Central memory CD8-positive, alpha-beta T cell (primary cell): ENCODE data around the gene DUOX1.
"Not testable (repeated sequence)": the region's sequence is repeated elsewhere in the genome, so short reads cannot be mapped to it uniquely, and the experiment has no call there.

Experiments used
- ATAC-seq: fragments of 150-1000 bp; cut with Tn5 transposase; replicated peaks from 2 replicates; pipeline ENCODE4 v1.10.0; 2022; ENCODE audit warnings: mild to moderate bottlenecking, moderate FRiP score, moderate number of reproducible peaks; ENCODE audit not compliant: poor library complexity, severe bottlenecking; ENCODE audit errors: extremely low read depth
- DNase-seq, 2 donors: peaks; one replicate each; pipeline ENCODE4 v3.0.0; 2021; ENCODE audit warnings: low spot score in 2 of 2
- H3K27ac Mint-ChIP-seq: one replicate; pipeline ENCODE4 v1.8.0; 2022; ENCODE audit warnings: low read depth, mild to moderate bottlenecking, moderate library complexity, mixed read lengths
- H3K27me3 Mint-ChIP-seq: one replicate; pipeline ENCODE4 v1.8.0; 2022; ENCODE audit warnings: mixed read lengths
- H3K36me3 Mint-ChIP-seq: one replicate; pipeline ENCODE4 v1.8.0; 2022; ENCODE audit warnings: mild to moderate bottlenecking, moderate library complexity, mixed read lengths; ENCODE audit not compliant: insufficient read depth
- H3K4me1 Mint-ChIP-seq: one replicate; pipeline ENCODE4 v1.8.0; 2022; ENCODE audit warnings: mixed read lengths
- H3K4me3 Mint-ChIP-seq: one replicate; pipeline ENCODE4 v1.8.0; 2022; ENCODE audit warnings: mild to moderate bottlenecking, moderate library complexity, mixed read lengths
- H3K9me3 Mint-ChIP-seq: one replicate; pipeline ENCODE4 v1.8.0; 2022; ENCODE audit warnings: mixed read lengths

DUOX1 gene

GRCh38 chr15:45094358-45094730 is 35.5 kb upstream of the DUOX1 start:
- no peak for ATAC-seq

DNA sequence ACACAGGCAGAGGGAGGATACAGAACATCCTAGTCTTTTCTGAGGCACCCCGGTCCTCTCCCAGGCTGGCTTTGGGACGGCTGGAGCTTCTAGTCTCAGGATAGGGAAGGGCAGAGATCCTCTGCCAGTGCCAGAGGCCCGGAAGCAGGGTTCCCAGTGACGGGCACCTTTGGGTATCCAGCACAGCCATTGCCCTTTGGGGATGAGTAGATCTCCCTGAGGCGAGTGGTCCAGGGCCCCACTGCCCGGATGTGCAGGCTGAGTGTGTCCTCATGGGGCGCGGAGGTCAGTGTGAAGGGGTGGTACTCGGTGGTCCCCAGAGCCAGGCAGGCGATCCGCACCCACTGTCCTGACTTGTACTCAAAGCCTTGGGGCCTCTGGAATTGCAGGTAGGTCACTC is 34.1 kb upstream of the DUOX1 start:
- no peak for ATAC-seq
- Mint-ChIP-seq H3K9me3 (no peaks in the 10 kb centered on the region), H3K27me3 (peaks cover 38% of the 10 kb centered on the region), H3K27ac (no peak overlapping the region), H3K4me1 (no peaks in the 10 kb centered on the region), H3K4me3 (no peak overlapping the region), H3K36me3 (no peaks in the 10 kb centered on the region)
- DNase-seq: no peak

More at GRCh38 chr15:45094358-45094730, 35.5 kb upstream of the DUOX1 start:
- Mint-ChIP-seq H3K36me3 (no peaks in the 10 kb centered on the region), H3K27ac (no peak overlapping the region), H3K4me1 (no peaks in the 10 kb centered on the region), H3K27me3 (peaks cover 39% of the 10 kb centered on the region), H3K4me3 (no peak overlapping the region), H3K9me3 (no peaks in the 10 kb centered on the region)
- DNase-seq: no peak

DNA sequence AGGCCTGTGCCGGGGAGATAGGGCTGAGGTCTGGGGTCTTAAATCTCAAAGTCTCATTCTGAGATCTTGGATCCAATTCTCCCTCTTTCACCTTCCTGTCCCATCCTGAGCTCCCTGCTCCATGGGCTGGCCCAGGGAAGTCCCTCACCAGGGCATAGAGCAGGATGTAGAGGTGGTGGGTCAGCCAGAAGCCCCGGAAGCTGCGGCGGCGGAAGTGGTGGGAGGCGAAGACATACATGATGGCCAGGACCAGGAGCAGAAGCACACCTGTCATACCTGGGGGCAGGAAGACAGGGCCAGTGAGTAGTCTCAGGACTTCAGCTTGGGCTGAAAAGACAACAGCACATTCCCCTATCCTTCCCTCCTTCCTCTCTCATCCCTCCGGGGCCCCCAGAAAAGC is 32.3 kb upstream of the DUOX1 start:
- peaks cover 33% of the 10 kb centered on the region for H3K27me3 Mint-ChIP-seq
- no peaks in the 10 kb centered on the region for H3K4me1 Mint-ChIP-seq
- H3K9me3 Mint-ChIP-seq: no peaks in the 10 kb centered on the region
- DNase-seq (no peak), ATAC-seq (no peak)
- peaks cover 2% of the 10 kb centered on the region for H3K36me3 Mint-ChIP-seq
- no peak overlapping the region for H3K27ac Mint-ChIP-seq
- no peak overlapping the region for H3K4me3 Mint-ChIP-seq

- Mint-ChIP-seq H3K27ac (no peak overlapping the region), H3K36me3 (peaks cover 2% of the 10 kb centered on the region), H3K4me1 (no peaks in the 10 kb centered on the region), H3K9me3 (no peaks in the 10 kb centered on the region), H3K4me3 (no peak overlapping the region), H3K27me3 (peaks cover 46% of the 10 kb centered on the region)
- no peak for ATAC-seq
- DNase-seq: no peak
These were observed 30.1 kb upstream of the DUOX1 start for GRCh38 chr15:45099549-45100165.

GRCh38 chr15:45100884-45101625 is 28.7 kb upstream of the DUOX1 start:
- DNase-seq: no peak
- Mint-ChIP-seq H3K4me1 (no peaks in the 10 kb centered on the region), H3K36me3 (peaks cover 2% of the 10 kb centered on the region), H3K4me3 (no peak overlapping the region), H3K27ac (peak overlapping the region; percentile 26), H3K27me3 (peaks cover 48% of the 10 kb centered on the region), H3K9me3 (no peaks in the 10 kb centered on the region)
- ATAC-seq: no peak

DNA sequence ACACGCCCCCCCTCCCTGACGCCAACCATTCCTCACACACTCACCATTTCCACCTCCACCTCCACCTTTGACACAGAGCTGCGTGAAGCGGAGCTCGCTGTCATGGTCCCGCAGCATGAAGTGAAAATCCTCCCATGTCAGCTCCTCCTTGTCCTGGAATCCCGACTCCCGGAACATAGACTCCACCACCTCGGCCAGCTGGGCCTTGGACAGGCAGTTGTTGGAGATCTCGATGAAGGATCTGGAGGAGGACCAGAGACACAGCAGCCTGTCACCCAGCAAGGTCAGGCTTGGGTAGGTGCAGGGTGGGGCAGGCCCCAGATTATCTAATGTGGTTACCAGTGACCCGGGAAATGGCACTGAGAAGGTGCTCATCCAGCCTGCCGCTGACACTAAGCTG is 28.0 kb upstream of the DUOX1 start:
- peaks cover 55% of the 10 kb centered on the region for H3K27me3 Mint-ChIP-seq
- ATAC-seq: no peak
- peaks cover 2% of the 10 kb centered on the region for H3K36me3 Mint-ChIP-seq
- no peak for DNase-seq
- no peak overlapping the region for H3K27ac Mint-ChIP-seq
- no peaks in the 10 kb centered on the region for H3K9me3 Mint-ChIP-seq
- no peaks in the 10 kb centered on the region for H3K4me1 Mint-ChIP-seq
- H3K4me3 Mint-ChIP-seq: no peak overlapping the region

DNA sequence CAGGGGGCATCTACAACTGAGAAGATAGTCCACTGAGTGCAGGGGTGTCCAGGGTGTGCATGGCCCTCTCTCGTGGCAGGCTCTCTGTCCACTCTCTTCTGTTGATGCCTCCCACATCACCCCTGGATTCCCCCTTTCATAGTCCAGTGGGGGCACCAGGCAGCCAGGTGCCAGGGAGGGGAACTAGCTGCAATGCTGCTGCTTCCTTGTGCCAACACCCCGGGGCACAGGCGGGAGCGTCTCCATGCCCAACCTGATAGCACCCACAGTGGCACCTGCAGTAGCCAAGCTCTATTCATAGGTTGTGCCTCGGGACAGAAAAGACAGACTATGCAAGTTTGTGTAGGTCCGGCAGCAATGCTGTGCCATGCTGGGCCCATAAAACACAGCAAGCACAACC is 27.6 kb upstream of the DUOX1 start:
- no peak overlapping the region for H3K27ac Mint-ChIP-seq
- DNase-seq (no peak), ATAC-seq (no peak)
- H3K4me1 Mint-ChIP-seq: no peaks in the 10 kb centered on the region
- H3K27me3 Mint-ChIP-seq: peaks cover 60% of the 10 kb centered on the region
- no peak overlapping the region for H3K4me3 Mint-ChIP-seq
- peaks cover 2% of the 10 kb centered on the region for H3K36me3 Mint-ChIP-seq
- H3K9me3 Mint-ChIP-seq: no peaks in the 10 kb centered on the region

DNA sequence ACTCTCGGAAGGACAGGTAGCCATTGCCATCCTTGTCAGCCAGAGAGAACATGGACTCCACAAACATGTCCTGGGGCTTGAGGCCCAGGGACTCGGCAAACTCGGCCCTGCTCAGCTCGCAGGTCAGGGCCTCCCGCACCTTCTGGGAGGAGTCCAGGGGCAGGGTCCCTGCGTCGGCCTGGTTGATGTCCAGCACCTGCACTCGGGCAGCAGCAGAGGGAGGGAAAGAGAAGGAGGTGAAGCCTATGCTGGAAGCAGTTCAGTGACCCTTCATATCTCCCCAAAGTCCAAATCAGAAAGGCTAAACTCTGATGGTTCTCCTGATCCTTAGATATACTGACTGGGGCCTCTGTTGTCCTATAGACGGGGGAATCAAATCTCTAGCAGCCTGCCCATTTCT is 25.6 kb upstream of the DUOX1 start:
- H3K27me3 Mint-ChIP-seq: peaks cover 77% of the 10 kb centered on the region
- H3K4me3 Mint-ChIP-seq, H3K27ac Mint-ChIP-seq, ATAC-seq, H3K9me3 Mint-ChIP-seq, DNase-seq, H3K4me1 Mint-ChIP-seq, H3K36me3 Mint-ChIP-seq: not testable (repeated sequence)

- H3K27ac Mint-ChIP-seq: no peak overlapping the region
- H3K9me3 Mint-ChIP-seq: no peaks in the 10 kb centered on the region
- no peaks in the 10 kb centered on the region for H3K4me1 Mint-ChIP-seq
- H3K36me3 Mint-ChIP-seq: peaks cover 2% of the 10 kb centered on the region
- H3K27me3 Mint-ChIP-seq: peaks cover 79% of the 10 kb centered on the region
- no peak for DNase-seq
- no peak for ATAC-seq
- H3K4me3 Mint-ChIP-seq: no peak overlapping the region
These were observed 24.2 kb upstream of the DUOX1 start for GRCh38 chr15:45105586-45105985.

DNA sequence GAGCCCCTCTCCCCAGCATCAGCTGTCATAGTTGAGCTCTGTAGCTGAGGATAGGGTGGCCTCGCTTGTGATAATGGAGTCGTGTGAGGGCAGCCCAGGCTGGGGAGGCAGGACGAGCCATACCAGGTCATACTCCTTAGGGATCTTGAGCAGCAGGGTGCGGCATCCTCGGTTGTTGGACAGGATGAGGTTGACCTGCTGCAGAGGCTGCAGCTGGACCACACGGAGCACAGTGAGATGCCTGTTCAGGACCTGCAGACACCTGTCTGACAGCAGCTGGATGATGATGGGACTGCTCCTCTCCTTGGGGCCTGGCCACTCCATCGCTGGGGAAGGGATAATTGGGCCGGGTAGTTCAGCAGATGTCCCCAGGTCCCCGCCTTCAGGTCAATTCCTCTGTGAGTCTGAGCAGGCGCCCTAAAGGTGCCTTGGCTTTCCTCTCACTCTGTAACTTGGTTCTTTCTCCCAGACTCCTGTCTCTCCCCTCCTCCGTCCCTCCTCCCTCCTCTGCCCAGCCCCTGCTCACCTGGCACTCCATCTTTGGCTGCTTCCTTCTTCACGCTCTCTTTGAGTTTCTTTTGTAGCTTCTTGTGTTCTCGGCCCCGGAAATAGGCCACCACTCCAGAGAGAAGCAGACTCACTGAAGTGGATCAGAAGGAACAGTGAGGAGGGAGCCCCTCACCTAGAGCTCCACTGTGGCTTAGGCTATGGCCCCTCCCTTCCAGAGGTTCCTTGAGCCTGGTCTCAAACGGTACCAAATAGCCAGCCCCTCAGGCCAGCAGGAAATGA is 23.6 kb upstream of the DUOX1 start:
- Mint-ChIP-seq H3K9me3 (no peaks in the 10 kb centered on the region), H3K36me3 (no peaks in the 10 kb centered on the region), H3K27me3 (peaks cover 75% of the 10 kb centered on the region), H3K4me1 (no peaks in the 10 kb centered on the region), H3K27ac (no peak overlapping the region), H3K4me3 (no peak overlapping the region)
- no peak for ATAC-seq
- no peak for DNase-seq

DNA sequence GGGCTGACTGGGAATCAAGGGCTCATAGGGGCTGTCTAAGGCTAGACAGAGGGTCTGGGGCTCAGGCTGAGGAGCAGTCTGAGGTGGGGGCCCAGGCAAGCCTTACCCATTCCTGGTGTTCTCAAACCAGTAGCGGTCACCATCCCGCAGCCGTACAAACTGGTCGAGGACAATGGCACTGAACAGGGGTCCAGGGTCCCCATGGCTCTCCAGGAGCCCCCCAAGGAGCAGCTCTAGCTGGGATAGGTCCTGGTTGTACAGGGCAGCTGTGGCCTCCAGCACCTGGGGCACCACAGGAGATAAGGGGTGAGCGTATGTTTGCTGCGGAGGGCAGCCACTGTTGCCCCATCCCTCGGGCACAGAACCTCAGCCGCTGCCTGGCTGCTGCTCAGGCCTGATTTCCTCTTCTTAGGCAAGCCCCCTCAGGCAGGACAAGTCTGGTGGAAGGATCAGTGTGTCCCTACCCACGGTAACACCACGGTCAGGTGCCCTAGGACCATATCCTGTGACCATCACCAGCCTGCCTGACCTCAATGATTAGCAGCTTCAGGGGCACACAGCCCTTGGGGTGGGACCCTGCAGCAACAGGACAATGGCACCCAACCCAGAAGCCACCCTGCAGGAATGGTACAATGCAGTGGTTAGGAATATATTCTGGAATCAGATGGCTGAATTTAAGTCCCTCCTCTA is 21.7 kb upstream of the DUOX1 start:
- no peak for DNase-seq
- ATAC-seq: no peak
- peaks cover 77% of the 10 kb centered on the region for H3K27me3 Mint-ChIP-seq
- no peaks in the 10 kb centered on the region for H3K36me3 Mint-ChIP-seq
- H3K27ac Mint-ChIP-seq: no peak overlapping the region
- H3K9me3 Mint-ChIP-seq: no peaks in the 10 kb centered on the region
- no peak overlapping the region for H3K4me3 Mint-ChIP-seq
- H3K4me1 Mint-ChIP-seq: peaks cover 8% of the 10 kb centered on the region

DNA sequence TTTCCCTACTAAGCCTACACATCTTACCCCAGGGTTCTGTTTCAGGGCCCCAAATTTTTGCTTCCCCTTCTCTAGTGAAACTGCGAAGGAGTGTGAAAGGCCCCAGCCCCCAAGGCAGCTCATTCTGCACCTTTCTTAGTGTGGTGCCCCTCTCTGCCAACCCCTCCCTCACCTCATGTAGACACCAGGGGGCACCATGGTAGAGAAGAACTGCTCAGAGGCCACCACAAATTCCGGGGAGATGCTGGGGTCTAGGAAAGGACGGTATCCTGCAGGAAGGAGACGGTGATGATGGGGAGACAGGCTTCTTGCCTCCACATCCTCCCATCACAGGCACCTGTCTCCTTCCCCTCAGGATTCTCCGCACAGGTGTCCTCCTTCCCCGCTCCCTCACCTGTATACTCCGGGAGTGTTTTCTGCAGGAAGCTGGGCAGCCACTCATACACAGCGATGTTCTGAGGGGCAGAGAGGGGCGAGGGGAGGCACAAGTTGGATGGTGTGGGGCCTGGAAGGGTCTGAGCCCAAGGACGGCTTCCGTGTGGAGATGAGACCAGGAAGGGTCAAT is 19.5 kb upstream of the DUOX1 start:
- Mint-ChIP-seq H3K36me3 (no peaks in the 10 kb centered on the region), H3K4me1 (peaks cover 14% of the 10 kb centered on the region), H3K27ac (no peak overlapping the region), H3K4me3 (no peak overlapping the region), H3K27me3 (peaks cover 85% of the 10 kb centered on the region), H3K9me3 (no peaks in the 10 kb centered on the region)
- DNase-seq (no peak), ATAC-seq (no peak)
